ENCODE results near the gene LKAAEAR1. TPM values are rescaled to one million over a fixed set of nuclear protein-coding genes. Genes with fewer than 3 reads are reported as not detected.

Gene LKAAEAR1
- total and polyA plus RNA-seq, 2 of the 13 experiments (the other 11 are each of a cell fraction or from before 2014, with no cell fraction given) = not detected

GRCh38 chr20:64107736-64108457 lies 23.7 kb upstream of the LKAAEAR1 start:
- intact Hi-C loops (cut with micrococcal nuclease; ENCODE audit: unreplicated experiment) = no loop called here
- Histone ChIP-seq H3K27me3 (ENCODE audit: control insufficient read depth in 1 of 2, insufficient read depth in 2 of 2, low read length in 2 of 2) (peaks cover 42 to 89% of the 10 kb centered on the region in 2 experiments), H3K27ac (ENCODE audit: extremely low read length, insufficient read depth, low read length) (no peak overlapping the region), H3K36me3 (replicated peaks in 1 of 2; ENCODE audit: control insufficient read depth in 1 of 2, insufficient read depth in 2 of 2, low read length in 2 of 2) (no peaks in the 10 kb centered on the region), H3K4me3 (replicated peaks in 1 of 3; ENCODE audit: insufficient read depth in 1 of 3, low read depth in 2 of 3, low read length in 3 of 3) (no peak overlapping the region), H3K79me2 (ENCODE audit: insufficient read depth, low read length) (no peaks in the 10 kb centered on the region), H3K9me3 (ENCODE audit: low read length) (no peaks in the 10 kb centered on the region), H4K20me1 (ENCODE audit: insufficient read depth, low read length) (peaks cover 8% of the 10 kb centered on the region; the same call in 1 of the 2 replicates), H2AFZ (ENCODE audit: low read length) (no peak overlapping the region), H3K4me1 (ENCODE audit: insufficient read depth, low read length) (peaks cover 21% of the 10 kb centered on the region), H3K4me2 (ENCODE audit: low read depth, low read length) (no peak overlapping the region), H3K9ac (ENCODE audit: insufficient read depth, low read depth, low read length) (no peak overlapping the region)
- WGBS (ENCODE audit: low lambda C conversion rate) = 50% methylated on average over 17 of the region's 19 CpGs
- ChIA-PET CTCF (ENCODE audit: low intra/inter-chr PET ratio, low total read pairs) (no interaction called here), POLR2A (no interaction called here)
- no peak for TF ChIP-seq TBX2 (CRISPR knock-in tag; IDR thresholded peaks at IDR 0.05; ENCODE audit: borderline replicate concordance)
- TF ChIP-seq HCFC1 (IDR thresholded peaks at IDR 0.05; ENCODE audit: low read depth, low read length) = peak; percentile 8; the same call in 1 of the 2 replicates
- no TSS peak for BruUV-seq (replicated peaks)
- FAIRE-seq (no peak), DNase-seq (ENCODE audit: low spot score) (no peak), ATAC-seq (no peak)
- in situ Hi-C loops (cut with HindIII; ENCODE audit: extremely low pct_ligation_motif_present, low pct_unique_long_range_greater_than_20kb) = no loop called here

GRCh38 chr20:64106981-64107735 lies 23.0 kb upstream of the LKAAEAR1 start, which contains the start of gene NPBWR2:
Gene NPBWR2 (minus strand): TSS chr20:64107565. CDS start chr20:64106831, 734 bp downstream.
- FAIRE-seq (no peak), DNase-seq (ENCODE audit: low spot score) (no peak), ATAC-seq (no peak)
- H4K20me1 ChIP-seq (ENCODE audit: insufficient read depth, low read length) = peaks cover 8% of the 10 kb centered on the region; the same call in 1 of the 2 replicates
- BruUV-seq (replicated peaks) = no TSS peak
- H3K9ac ChIP-seq (ENCODE audit: insufficient read depth, low read depth, low read length) = no peak within 1 kb of the TSS
- no peaks in the 10 kb centered on the region for H3K36me3 ChIP-seq (replicated peaks in 1 of 2; ENCODE audit: control insufficient read depth in 1 of 2, insufficient read depth in 2 of 2, low read length in 2 of 2)
- H3K27ac ChIP-seq (ENCODE audit: extremely low read length, insufficient read depth, low read length) = no peak within 1 kb of the TSS
- no peaks in the 10 kb centered on the region for H3K79me2 ChIP-seq (ENCODE audit: insufficient read depth, low read length)
- peaks cover 21% of the 10 kb centered on the region for H3K4me1 ChIP-seq (ENCODE audit: insufficient read depth, low read length)
- H3K9me3 ChIP-seq (ENCODE audit: low read length) = no peaks in the 10 kb centered on the region
- 27% methylated on average over 19 of the region's 22 CpGs for whole genome bisulfite sequencing (ENCODE audit: low lambda C conversion rate)
- H3K27me3 ChIP-seq (ENCODE audit: control insufficient read depth in 1 of 2, insufficient read depth in 2 of 2, low read length in 2 of 2) = peaks cover 39 to 88% of the 10 kb centered on the region in 2 experiments
- intact Hi-C loops (cut with micrococcal nuclease; ENCODE audit: unreplicated experiment) (no loop called here), in situ Hi-C loops (cut with HindIII; ENCODE audit: extremely low pct_ligation_motif_present, low pct_unique_long_range_greater_than_20kb) (no loop called here)
- H3K4me2 ChIP-seq (ENCODE audit: low read depth, low read length) = no peak within 1 kb of the TSS
- no peak within 1 kb of the TSS for H3K4me3 ChIP-seq (replicated peaks in 1 of 3; ENCODE audit: insufficient read depth in 1 of 3, low read depth in 2 of 3, low read length in 3 of 3)
- CTCF ChIA-PET (ENCODE audit: low intra/inter-chr PET ratio, low total read pairs) = no interaction called here
- POLR2A ChIA-PET = no interaction called here
- TF ChIP-seq DZIP1 (CRISPR knock-in tag; IDR thresholded peaks at IDR 0.05) (no peak), XRCC5 (optimal IDR thresholded peaks at IDR 0.05; ENCODE audit: low read length) (peak; percentile 25), MXD1 (CRISPR knock-in tag; IDR thresholded peaks at IDR 0.05) (0 out of 2 replicates have a peak, but pooled peaks have one; percentile 31), GABPA (IDR thresholded peaks at IDR 0.05; ENCODE audit: low read depth, low read length) (0 out of 2 replicates have a peak, but pooled peaks have one; percentile 10), GABPA (CRISPR knock-in tag; IDR thresholded peaks at IDR 0.05; ENCODE audit: low read depth) (no peak), HOXA7 (CRISPR knock-in tag; IDR thresholded peaks at IDR 0.05) (0 out of 2 replicates have a peak, but pooled peaks have one; percentile 49), GABPB1 (CRISPR knock-in tag; IDR thresholded peaks at IDR 0.05) (peak; percentile 14; the same call in 1 of the 2 replicates)
- no peak within 1 kb of the TSS for H2AFZ ChIP-seq (ENCODE audit: low read length)

Data from HepG2 (cell line).